ENCODE data around the gene CPN1. TPM values are rescaled to one million over a fixed set of nuclear protein-coding genes. Genes with fewer than 3 reads are reported as not detected.

CPN1 gene
- total RNA-seq, 1 experiment from 2014 or later, result not detected

GRCh38 chr10:99995269-99995668 lies 86.4 kb downstream of the CPN1 start:
- no peak overlapping the region for H3K27ac Mint-ChIP-seq (ENCODE audit: unreplicated experiment)
- CTCF ChIA-PET, result no interaction called here

GRCh38 chr10:99994801-99995200 lies 86.9 kb downstream of the CPN1 start:
- Mint-ChIP-seq H3K27me3 (ENCODE audit: unreplicated experiment) (no peaks in the 10 kb centered on the region), H3K9me3 (ENCODE audit: low read depth, unreplicated experiment) (no peaks in the 10 kb centered on the region), H3K4me3 (ENCODE audit: low read depth, unreplicated experiment) (no peak overlapping the region), H3K27ac (ENCODE audit: unreplicated experiment) (no peak overlapping the region), H3K36me3 (ENCODE audit: insufficient read depth, unreplicated experiment) (no peaks in the 10 kb centered on the region), H3K4me1 (ENCODE audit: low read depth, unreplicated experiment) (no peaks in the 10 kb centered on the region)
- intact Hi-C loops (cut with micrococcal nuclease; ENCODE audit: unreplicated experiment), result no loop called here
- DNase-seq, result no peak
- BruUV-seq (replicated peaks), result no TSS peak
- no peak for TF ChIP-seq CTCF (IDR thresholded peaks at IDR 0.05; ENCODE audit: unreplicated experiment)
- CTCF ChIA-PET, result interaction anchor here (0.7 kb wide), 1 partner anchor 17 kb away, joined by 3 read pairs; no protein-coding TSS in a partner anchor

More at GRCh38 chr10:99995269-99995668, 86.4 kb downstream of the CPN1 start:
- intact Hi-C loops (cut with micrococcal nuclease; ENCODE audit: unreplicated experiment), result no loop called here
- no TSS peak for BruUV-seq (replicated peaks)
- no peaks in the 10 kb centered on the region for H3K9me3 Mint-ChIP-seq (ENCODE audit: low read depth, unreplicated experiment)
- TF ChIP-seq CTCF (IDR thresholded peaks at IDR 0.05; ENCODE audit: unreplicated experiment), result no peak
- H3K27me3 Mint-ChIP-seq (ENCODE audit: unreplicated experiment), result no peaks in the 10 kb centered on the region
- no peaks in the 10 kb centered on the region for H3K4me1 Mint-ChIP-seq (ENCODE audit: low read depth, unreplicated experiment)
- no peaks in the 10 kb centered on the region for H3K36me3 Mint-ChIP-seq (ENCODE audit: insufficient read depth, unreplicated experiment)
- DNase-seq, result no peak
- no peak overlapping the region for H3K4me3 Mint-ChIP-seq (ENCODE audit: low read depth, unreplicated experiment)

- TF ChIP-seq CTCF (IDR thresholded peaks at IDR 0.05; ENCODE audit: unreplicated experiment), result no peak
- DNase-seq, result no peak
- Mint-ChIP-seq H3K9me3 (ENCODE audit: low read depth, unreplicated experiment) (no peaks in the 10 kb centered on the region), H3K4me1 (ENCODE audit: low read depth, unreplicated experiment) (no peaks in the 10 kb centered on the region), H3K36me3 (ENCODE audit: insufficient read depth, unreplicated experiment) (no peaks in the 10 kb centered on the region), H3K27ac (ENCODE audit: unreplicated experiment) (no peak overlapping the region), H3K4me3 (ENCODE audit: low read depth, unreplicated experiment) (no peak overlapping the region), H3K27me3 (ENCODE audit: unreplicated experiment) (no peaks in the 10 kb centered on the region)
- no TSS peak for BruUV-seq (replicated peaks)
- CTCF ChIA-PET, result interaction anchor here (0.7 kb wide), 1 partner anchor 17 kb away, joined by 3 read pairs; no protein-coding TSS in a partner anchor
- intact Hi-C loops (cut with micrococcal nuclease; ENCODE audit: unreplicated experiment), result no loop called here
Observed at GRCh38 chr10:99993701-99994689, 87.7 kb downstream of the CPN1 start.

Other genes starting within 250 kb of the CPN1 start
- gene DNMBP, start 71.9 kb downstream of the CPN1 start, total RNA-seq (2022), result 17.6 TPM in 2 replicates
- 32.2 and 33.7 TPM in 2 replicates for gene ERLIN1, start 104.2 kb upstream of the CPN1 start, total RNA-seq (2022)
- gene CHUK, start 147.7 kb upstream of the CPN1 start, total RNA-seq (2022), result 14.5 and 15.3 TPM in 2 replicates
- gene CWF19L1, start 185.8 kb upstream of the CPN1 start, total RNA-seq (2022), result 17.3 and 22.9 TPM in 2 replicates
- 19.4 TPM in 2 replicates for gene BLOC1S2, start 204.8 kb upstream of the CPN1 start, total RNA-seq (2022)
- gene PKD2L1, start 248.4 kb upstream of the CPN1 start, total RNA-seq (2022), result not detected in 2 replicates